GM19099 (cell line): ENCODE results near the gene CABLES2.
A peak's percentile ranks its signal among the peaks of the same experiment; 100 is the strongest.

Source experiments
- POLR2A ChIP-seq: IDR thresholded peaks from 3 replicates; pipeline ENCODE4 v1.6.1; 2011; ENCODE audit warnings: low read depth; ENCODE audit not compliant: insufficient read length; ENCODE audit errors: extremely low read depth

CABLES2 gene

GRCh38 chr20:62407221-62407992, at the start of gene CABLES2:
Gene CABLES2 (minus strand): TSS chr20:62407285. CDS start chr20:62407276, 9 bp downstream.
- peak; percentile 47 for TF ChIP-seq POLR2A

- no peak for TF ChIP-seq POLR2A
Observed at GRCh38 chr20:62455929-62456328, 48.8 kb upstream of the CABLES2 start.

GRCh38 chr20:62454904-62455636, 48.0 kb upstream of the CABLES2 start:
- no peak for TF ChIP-seq POLR2A

GRCh38 chr20:62453186-62453808, 46.2 kb upstream of the CABLES2 start:
- no peak for TF ChIP-seq POLR2A

- TF ChIP-seq POLR2A: no peak
Observed at GRCh38 chr20:62452475-62453095, 45.5 kb upstream of the CABLES2 start.

- TF ChIP-seq POLR2A: no peak
Observed at GRCh38 chr20:62451970-62452369, 44.9 kb upstream of the CABLES2 start.

GRCh38 chr20:62451156-62451767, 44.2 kb upstream of the CABLES2 start:
- no peak for TF ChIP-seq POLR2A

GRCh38 chr20:62449951-62450691, 43.0 kb upstream of the CABLES2 start:
- TF ChIP-seq POLR2A: no peak

- TF ChIP-seq POLR2A: no peak
Observed at GRCh38 chr20:62448788-62449187, 41.7 kb upstream of the CABLES2 start.

GRCh38 chr20:62448038-62448437, 41.0 kb upstream of the CABLES2 start:
- TF ChIP-seq POLR2A: no peak

- no peak for TF ChIP-seq POLR2A
Observed at GRCh38 chr20:62446888-62447869, 40.1 kb upstream of the CABLES2 start.

- TF ChIP-seq POLR2A: no peak
Observed at GRCh38 chr20:62446481-62446880, 39.4 kb upstream of the CABLES2 start.
